CD4-positive, alpha-beta T cell treated with Interleukin-6 at 100 ng/mL for 8 hours (primary cell): Measurements from ENCODE around the gene EIF4E3.
A peak's percentile ranks its signal among the peaks of the same experiment; 100 is the strongest.

Experiments used
- DNase-seq: peaks from one replicate; pipeline ENCODE4 v3.0.0-alpha.2; 2020; ENCODE audit warnings: mixed read lengths, low spot score

EIF4E3 gene

GRCh38 chr3:71689291-71689690 is 35.9 kb downstream of the EIF4E3 start:
- DNase-seq, result no peak

- no peak for DNase-seq
Measured at GRCh38 chr3:71688121-71688520, 37.1 kb downstream of the EIF4E3 start.

DNA sequence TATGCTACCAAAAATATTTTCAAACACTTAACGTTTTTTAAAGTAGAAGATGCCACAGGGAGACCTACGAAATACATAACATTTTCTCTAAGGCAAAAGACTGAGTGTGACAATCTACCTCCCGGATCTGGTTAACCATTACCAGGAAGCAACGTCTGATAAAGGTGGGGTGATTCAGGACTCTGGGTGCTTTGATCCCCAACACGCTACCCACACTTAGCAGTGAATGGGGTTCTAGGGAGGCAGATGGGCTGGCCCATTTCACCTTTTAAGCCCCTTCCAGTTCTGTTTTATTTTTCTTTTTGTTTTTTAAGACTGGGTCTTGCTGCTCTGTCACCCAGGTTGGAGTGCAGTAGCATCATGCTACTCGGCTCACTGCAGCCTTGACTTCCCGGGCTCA is 39.5 kb downstream of the EIF4E3 start:
- DNase-seq, result no peak

DNA sequence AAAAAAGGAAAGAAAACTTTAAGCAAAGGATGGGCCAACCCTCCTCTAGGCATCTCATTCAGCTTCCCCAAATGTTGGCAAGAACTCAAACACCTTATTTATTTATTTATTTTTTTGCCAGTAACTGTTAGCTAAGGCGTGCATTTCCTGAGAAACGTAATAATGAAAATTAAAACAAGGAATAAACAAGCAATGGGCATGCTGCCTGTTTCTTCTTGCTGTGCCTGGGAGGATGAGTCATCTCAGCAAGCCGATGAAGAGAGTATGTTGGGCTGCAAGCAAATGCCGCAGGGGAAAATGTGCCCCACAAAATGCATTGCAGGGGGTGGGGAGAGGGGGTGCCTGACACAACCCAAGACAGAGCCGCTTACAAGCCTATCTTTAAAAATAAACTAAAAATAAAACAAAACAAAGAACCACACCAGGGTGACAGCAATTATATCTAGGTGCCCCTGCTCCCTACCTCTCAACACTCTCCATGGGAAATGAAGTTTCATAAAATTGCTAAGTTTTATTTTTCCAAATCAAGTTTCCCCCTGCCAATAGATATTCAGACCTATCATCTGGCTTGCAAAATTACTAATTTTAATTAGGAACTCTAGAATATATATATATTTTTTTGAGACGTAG is 40.3 kb downstream of the EIF4E3 start:
- no peak for DNase-seq

DNA sequence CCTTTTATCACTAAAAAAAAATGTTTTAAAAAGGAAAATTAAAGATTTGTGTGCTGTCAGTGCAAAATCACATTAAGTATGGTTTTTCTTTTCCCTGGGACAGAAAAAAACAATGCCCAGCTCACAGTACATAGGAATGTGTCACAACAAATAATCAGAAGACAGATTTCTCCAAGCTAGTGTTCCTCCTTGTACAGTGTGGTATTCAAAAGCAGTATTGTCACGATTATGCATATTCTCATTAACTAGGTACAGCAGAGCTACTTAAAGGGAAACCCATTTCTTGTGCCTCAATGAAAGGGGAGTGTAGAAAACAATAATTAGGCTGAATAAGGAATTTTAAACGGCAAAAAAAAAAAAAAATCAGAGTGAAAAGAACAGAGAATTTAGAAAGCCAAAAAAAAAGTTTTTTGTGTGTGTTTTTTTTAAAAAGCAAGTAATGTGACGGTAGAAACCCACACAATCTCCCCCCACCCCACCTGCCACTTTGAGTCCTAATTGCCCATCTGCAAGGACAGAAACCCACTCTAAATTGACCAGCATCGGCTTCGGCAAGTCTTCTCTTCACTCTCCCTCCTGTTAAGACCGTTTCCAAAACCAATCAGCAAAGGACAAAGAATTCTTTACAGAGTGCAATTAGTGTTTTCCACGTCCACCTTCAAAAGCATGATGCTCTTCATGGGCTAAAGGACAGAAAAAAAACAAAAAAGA is 41.0 kb downstream of the EIF4E3 start:
- no peak for DNase-seq

DNA sequence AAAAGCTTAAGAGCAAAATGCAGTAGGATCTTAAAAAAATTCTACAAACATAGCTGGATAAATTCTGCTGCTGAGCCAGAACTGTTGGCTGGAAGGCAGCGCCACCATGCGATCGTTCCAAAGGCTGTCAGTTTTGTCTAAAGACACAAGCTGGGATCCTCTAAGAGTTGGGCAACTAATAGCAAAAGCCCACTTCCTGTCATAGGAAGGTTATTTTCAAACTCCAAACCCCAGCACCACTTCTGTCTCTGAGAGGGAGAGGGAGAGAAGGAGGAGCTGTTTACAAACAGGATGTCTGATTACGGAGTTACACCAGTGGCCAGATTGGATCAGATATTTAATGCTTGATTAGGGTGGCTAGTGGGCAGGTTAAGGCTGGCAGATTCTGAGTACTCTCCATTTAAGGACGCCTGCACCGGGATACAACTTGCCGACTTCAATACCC is 44.0 kb downstream of the EIF4E3 start:
- peak; percentile 9 for DNase-seq

GRCh38 chr3:71680603-71681002 is 44.6 kb downstream of the EIF4E3 start:
- no peak for DNase-seq

DNA sequence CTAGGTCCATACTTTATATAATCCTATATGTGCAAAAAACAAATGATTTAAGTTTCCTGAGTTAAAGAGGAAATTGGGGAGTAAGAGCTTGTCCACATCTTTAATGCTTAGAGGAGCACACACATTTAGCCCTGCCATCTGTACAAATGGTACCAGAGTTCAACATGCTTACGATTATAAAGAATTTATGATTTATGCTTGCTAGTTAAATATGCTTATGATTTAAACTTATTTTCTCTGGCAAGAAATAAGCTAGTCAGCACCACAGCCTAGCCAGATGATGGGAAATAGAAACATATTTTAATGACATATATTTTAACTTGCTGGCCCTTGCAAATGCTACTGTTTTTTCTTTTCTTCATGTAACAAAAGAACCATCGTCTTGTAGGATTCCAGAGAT is 48.3 kb downstream of the EIF4E3 start:
- no peak for DNase-seq

DNA sequence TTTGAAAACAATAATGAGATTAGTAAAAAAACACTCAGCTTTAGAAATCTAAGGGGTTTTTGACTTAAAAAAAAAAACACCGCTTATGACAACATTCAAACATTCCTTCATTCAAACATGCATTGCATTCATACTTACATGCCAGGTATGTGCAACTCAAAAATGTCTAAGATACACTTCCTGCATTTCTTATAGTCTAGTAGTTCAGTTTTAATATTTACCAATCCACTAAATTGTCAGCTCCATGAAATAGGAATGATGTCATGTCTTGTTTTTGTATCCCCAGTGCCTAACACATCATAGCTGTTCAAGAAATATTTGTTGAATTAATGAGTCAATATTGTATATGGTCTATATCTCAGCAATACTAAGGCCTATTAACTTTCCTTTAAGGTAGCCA is 51.7 kb downstream of the EIF4E3 start:
- no peak for DNase-seq

DNA sequence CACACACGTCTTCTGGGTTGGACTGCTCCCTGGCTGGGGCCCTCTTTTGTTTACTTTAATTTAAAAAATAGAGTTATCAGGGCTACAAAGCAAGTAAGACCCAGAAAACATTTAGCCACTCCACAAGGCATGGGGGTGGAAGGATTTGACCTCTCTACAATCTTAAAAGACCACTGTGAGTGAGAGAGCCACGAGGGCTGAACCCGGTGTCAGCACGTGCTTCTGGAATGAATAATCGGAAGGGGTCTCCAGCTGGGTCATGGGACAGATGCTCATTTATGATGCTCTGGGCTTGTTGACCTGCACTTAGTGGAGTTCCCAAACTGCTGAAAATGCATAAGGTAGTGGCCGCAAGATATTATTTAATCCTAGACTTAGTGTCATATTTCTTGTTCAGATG is 52.4 kb downstream of the EIF4E3 start:
- no peak for DNase-seq

GRCh38 chr3:71672340-71672739 is 52.9 kb downstream of the EIF4E3 start:
- DNase-seq, result no peak

DNA sequence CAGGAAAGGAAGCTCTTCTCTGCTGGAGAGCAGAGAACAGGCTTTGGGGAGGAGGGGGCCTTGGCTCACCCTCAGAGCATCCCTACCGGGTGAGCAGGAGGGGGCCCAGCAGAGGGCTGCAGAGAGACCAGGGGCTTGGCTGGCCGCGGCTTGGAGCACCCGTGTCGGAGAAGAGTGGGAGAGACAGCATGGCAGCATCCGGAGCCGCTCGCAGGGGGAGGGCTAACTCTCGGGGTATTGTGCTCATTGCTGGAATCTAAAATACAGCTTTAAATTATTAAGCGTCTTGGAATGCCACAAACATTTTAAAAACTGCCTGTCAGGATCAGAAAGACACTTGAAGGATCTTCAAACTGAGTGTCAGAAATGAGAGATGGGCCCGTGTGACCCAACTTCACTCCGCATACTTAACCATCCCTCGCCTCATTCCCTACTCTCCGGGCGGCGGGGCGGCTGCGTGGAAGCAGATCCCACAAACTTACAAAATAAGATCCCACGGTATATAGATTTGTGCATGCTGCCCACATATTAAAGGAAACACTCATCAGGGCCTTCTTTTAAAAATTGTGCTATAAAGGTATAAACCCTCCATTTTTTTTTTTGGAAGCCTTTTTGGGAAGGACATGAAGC is 53.9 kb downstream of the EIF4E3 start:
- DNase-seq, result no peak

GRCh38 chr3:71662568-71662967 is 62.6 kb downstream of the EIF4E3 start:
- no peak for DNase-seq

DNA sequence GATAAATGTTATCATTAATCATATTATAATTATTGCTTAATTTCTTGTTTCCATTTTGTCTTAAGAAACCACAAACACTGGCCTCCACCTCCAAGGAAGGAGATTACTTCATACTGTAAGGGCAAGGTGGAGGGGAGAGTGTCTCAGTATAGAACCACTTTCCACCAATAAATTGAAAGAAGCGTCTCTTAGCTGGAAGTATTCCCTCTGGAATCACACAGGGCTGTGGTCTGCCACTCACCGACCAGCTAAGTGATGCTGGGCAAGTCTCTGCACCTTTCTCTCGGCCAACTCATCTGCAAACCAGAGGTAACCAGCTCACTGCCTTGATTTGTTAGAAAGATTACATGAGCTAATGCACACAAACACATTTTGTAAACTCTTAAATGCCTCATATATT is 63.1 kb downstream of the EIF4E3 start:
- DNase-seq, result no peak

DNA sequence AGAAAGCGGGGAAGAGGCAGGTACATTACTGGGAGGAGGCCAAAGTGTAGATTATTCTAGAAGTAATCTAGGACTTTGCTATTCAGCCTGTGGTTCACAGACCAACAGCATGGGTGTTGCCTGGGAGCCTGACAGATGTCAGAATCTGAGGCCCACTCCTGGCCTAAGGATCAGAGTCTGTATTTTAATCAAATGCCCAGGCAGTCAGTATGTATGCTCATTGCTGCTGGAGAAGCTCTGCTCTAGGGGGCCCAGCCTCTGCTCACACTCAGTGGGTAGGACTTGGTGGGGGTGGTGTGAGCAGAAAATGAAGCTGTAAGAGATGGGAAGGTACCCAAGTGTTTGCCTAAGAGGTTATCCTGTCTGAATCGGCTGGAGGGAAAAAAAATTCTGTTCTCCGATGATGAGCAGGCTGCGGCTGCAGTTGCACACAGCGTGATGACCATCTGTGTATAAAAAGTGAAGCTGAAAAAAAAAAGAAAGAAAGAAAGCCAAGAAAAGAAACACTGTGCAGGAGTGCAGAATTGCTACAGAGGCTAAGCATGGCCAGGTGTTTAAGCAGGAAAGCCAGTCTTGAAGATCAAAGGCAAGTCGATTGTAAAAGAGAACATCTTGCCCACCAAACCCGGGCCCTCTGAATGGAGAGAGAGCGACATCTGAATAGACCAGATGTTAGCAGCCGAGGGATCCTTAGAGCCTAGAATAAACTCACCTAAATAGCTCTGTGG is 65.2 kb downstream of the EIF4E3 start:
- DNase-seq, result no peak

DNA sequence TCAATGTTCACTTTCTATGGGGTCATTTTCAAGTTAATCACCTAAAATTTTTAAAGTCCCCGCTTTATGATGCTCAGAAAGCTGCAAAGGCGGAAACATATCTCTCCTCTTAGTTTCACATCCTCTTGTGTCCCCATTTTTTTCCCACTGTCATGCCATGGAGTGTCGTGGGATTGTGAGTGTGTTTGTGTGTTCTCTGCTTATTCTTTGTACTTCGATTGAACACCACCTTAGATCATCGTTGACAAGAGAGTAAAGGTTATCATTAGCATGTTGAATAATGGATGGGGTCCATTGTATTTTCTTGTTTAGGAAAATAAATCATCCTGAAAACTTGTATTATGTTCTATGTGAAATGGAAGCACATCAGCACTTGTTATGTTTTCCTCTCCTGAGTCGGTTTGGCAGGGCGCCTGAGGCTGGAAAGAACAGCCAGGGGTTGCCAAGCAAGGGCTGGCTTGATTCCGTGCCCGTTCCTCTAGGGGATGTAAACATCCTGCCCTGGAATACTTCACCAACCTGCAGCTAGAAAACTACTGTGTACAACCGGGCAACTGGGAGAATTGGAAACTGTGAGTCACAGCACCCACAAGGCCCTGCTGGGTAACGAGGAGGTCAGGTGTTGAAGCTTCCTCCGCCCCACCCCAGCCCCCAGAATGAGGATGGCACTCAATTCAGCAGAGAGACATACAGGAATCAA is 67.2 kb downstream of the EIF4E3 start:
- DNase-seq, result no peak

DNA sequence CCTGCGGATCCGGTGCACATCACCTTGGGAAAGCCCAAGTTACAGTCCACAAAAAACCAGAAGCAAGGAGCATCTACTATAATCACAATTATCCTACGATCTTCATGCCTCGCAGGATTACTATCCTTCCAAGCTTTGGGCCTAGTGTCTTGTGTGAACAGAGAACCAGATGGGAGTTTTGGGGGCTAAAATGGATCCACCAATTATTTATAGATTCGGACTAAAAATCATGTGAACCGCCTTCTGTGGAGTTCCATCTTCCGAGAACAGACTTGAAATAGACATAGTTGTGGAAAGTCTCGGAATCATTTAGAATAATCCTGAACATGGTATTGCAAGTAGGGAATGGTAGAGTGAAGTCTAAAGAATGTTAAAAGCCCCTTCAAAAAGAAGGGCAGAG is 70.1 kb downstream of the EIF4E3 start:
- DNase-seq, result no peak

DNA sequence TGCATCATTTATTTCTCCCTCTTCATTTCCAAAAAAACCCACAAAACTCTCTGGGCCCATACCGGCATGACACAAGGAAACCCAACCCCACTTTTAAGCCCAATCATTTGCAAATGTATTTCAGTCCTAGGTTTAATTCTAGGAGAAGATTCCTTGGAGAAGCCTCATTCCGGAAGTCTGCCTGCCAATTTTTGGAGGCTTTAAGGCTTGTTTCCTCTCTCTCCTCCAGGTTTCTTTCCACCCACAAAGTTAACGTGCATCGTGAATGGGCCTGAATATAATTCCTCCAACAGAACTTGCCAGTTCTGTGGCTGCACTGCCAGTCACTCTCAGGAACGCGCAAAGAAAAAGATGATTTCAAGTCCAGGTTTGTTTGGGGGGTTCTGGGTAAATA is 71.8 kb downstream of the EIF4E3 start:
- no peak for DNase-seq

DNA sequence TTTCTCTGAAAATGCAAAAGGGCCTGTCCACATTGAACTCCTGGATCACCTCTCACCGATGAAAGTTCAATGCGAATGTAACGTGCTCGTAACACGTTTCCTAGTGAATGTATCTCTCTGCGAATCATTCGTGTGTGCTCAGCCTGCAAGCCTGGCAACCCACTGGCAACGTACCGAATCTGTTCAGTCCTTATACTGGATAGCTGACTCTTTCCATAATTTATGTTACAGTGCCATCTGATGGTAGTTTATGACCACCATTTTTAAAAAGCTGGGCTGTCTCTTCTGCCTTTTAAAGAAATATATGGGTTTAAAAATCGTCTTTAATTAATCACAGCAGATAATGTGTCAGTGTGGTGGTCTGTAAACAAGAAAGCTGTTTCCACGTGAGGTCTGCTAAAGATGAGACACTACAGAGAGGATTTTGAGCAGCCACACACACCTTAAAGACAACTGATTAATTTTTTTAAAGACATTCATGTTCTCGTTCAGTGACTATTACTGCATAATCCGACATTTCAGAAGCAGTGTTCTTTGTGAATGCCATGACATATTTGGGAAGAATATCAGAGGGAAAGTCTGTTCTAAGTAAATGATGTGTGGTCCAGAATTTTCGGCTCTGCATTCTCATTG is 72.3 kb downstream of the EIF4E3 start:
- DNase-seq, result peak; percentile 8

GRCh38 chr3:71651625-71652024 is 73.6 kb downstream of the EIF4E3 start:
- DNase-seq, result no peak

- DNase-seq, result no peak
Measured at GRCh38 chr3:71650372-71650771, 74.8 kb downstream of the EIF4E3 start.

GRCh38 chr3:71649757-71650156 is 75.4 kb downstream of the EIF4E3 start:
- DNase-seq, result no peak
